ENCODE measurements around the gene PLCXD1.

PLCXD1 gene

GRCh38 chrX:291411-291901, 10.3 kb downstream of the PLCXD1 start:
- H3K9me3 ChIP-seq, result no peaks in the 10 kb centered on the region
- no peak for TF ChIP-seq CTCF (IDR thresholded peaks at IDR 0.05)
- no peak overlapping the region for H3K27ac ChIP-seq
- peak in 1 of 2 donors; percentile 19 for DNase-seq
- H3K4me3 ChIP-seq, result no peak overlapping the region
- intact Hi-C loops (cut with DNase I; ENCODE audit: low total_unique reads), result no loop called here
- H3K36me3 ChIP-seq, result peaks cover 5 to 47% (median 17%) of the 10 kb centered on the region in 3 donors
- H3K27me3 ChIP-seq, result no peaks in the 10 kb centered on the region
- H3K4me1 ChIP-seq, result no peaks in the 10 kb centered on the region

GRCh38 chrX:292900-293897, 12.0 kb downstream of the PLCXD1 start:
- Histone ChIP-seq H3K4me1 (no peaks in the 10 kb centered on the region), H3K27ac (no peak overlapping the region), H3K27me3 (no peaks in the 10 kb centered on the region), H3K9me3 (no peaks in the 10 kb centered on the region), H3K4me3 (no peak overlapping the region), H3K36me3 (peaks cover 5 to 49% (median 17%) of the 10 kb centered on the region in 3 donors)
- intact Hi-C loops (cut with DNase I; ENCODE audit: low total_unique reads), result no loop called here
- TF ChIP-seq CTCF (IDR thresholded peaks at IDR 0.05), result no peak
- peak in 1 of 2 donors; percentile 13 for DNase-seq

- H3K4me1 ChIP-seq, result no peaks in the 10 kb centered on the region
- H3K27ac ChIP-seq, result no peak overlapping the region
- no peaks in the 10 kb centered on the region for H3K9me3 ChIP-seq
- intact Hi-C loops (cut with DNase I; ENCODE audit: low total_unique reads), result no loop called here
- DNase-seq, result peak in 1 of 2 donors; percentile 14
- no peaks in the 10 kb centered on the region for H3K27me3 ChIP-seq
- TF ChIP-seq CTCF (IDR thresholded peaks at IDR 0.05), result no peak
- H3K36me3 ChIP-seq, result peaks cover 5 to 43% (median 17%) of the 10 kb centered on the region in 3 donors
- no peak overlapping the region for H3K4me3 ChIP-seq
Observed at GRCh38 chrX:295136-295535, 14.0 kb downstream of the PLCXD1 start.

- no peak overlapping the region for H3K4me3 ChIP-seq
- TF ChIP-seq CTCF (IDR thresholded peaks at IDR 0.05), result no peak
- no peak for DNase-seq
- intact Hi-C loops (cut with DNase I; ENCODE audit: low total_unique reads), result no loop called here
- no peaks in the 10 kb centered on the region for H3K4me1 ChIP-seq
- no peaks in the 10 kb centered on the region for H3K27me3 ChIP-seq
- no peak overlapping the region for H3K27ac ChIP-seq
- peaks cover 0 to 7% (median 2%) of the 10 kb centered on the region in 3 donors for H3K9me3 ChIP-seq
- peaks cover 4 to 43% (median 25%) of the 10 kb centered on the region in 3 donors for H3K36me3 ChIP-seq
Observed at GRCh38 chrX:298993-299392, 17.8 kb downstream of the PLCXD1 start.

GRCh38 chrX:300334-300733, 19.2 kb downstream of the PLCXD1 start:
- Histone ChIP-seq H3K36me3 (peaks cover 14 to 52% (median 38%) of the 10 kb centered on the region in 3 donors), H3K4me3 (no peak overlapping the region), H3K27ac (no peak overlapping the region), H3K27me3 (no peaks in the 10 kb centered on the region), H3K9me3 (peaks cover 0 to 12% (median 7%) of the 10 kb centered on the region in 3 donors), H3K4me1 (no peaks in the 10 kb centered on the region)
- TF ChIP-seq CTCF (IDR thresholded peaks at IDR 0.05), result no peak
- intact Hi-C loops (cut with DNase I; ENCODE audit: low total_unique reads), result no loop called here
- DNase-seq, result no peak

Data from tibial artery (tissue), 4 donors.